Left lung (tissue), 10 donors: ENCODE data around the gene AQP4. TPM values are rescaled to one million over a fixed set of nuclear protein-coding genes. Genes with fewer than 3 reads are reported as not detected.

Source experiments
- ATAC-seq: fragments of 200-7000 bp; cut with Tn5 transposase; one replicate; pipeline ENCODE4 v1.9.1; 2020; ENCODE audit warnings: moderate library complexity
- DNase-seq, 4 donors: peaks; one replicate each; pipeline ENCODE4 v3.0.0-alpha.2; 2013 to 2020
- H3K27ac ChIP-seq, 2 donors: fragments of 200-600 bp; sonication (generic) in 1 of 2; one replicate each; pipeline versions ENCODE4 v1.5.0 to v1.8.0; 2020 to 2021
- H3K27me3 ChIP-seq, 2 donors: fragments of 200-600 bp; sonication (generic) in 1 of 2; one replicate each; pipeline versions ENCODE4 v1.5.0 to v1.8.0; 2020 to 2021
- H3K36me3 ChIP-seq, 2 donors: fragments of 200-600 bp; sonication (generic) in 1 of 2; one replicate each; pipeline versions ENCODE4 v1.5.0 to v1.8.0; 2020 to 2021
- H3K4me1 ChIP-seq, 2 donors: fragments of 200-600 bp; one replicate each; pipeline ENCODE4 v1.8.0; 2021
- H3K4me3 ChIP-seq, 2 donors: fragments of 200-600 bp; sonication (generic) in 1 of 2; one replicate each; pipeline versions ENCODE4 v1.5.0 to v1.8.0; 2020 to 2021; ENCODE audit warnings: mild to moderate bottlenecking in 1 of 2
- H3K9me3 ChIP-seq, 2 donors: fragments of 200-600 bp; sonication (generic) in 1 of 2; one replicate each; pipeline versions ENCODE4 v1.5.0 to v1.8.0; 2020 to 2021
- CTCF ChIP-seq, 2 donors: fragments of 200-600 bp; sonication (generic) in 1 of 2; IDR thresholded peaks; one replicate each; pipeline versions ENCODE4 v1.5.0 to v1.8.0; 2021; ENCODE audit warnings: antibody characterized with exemption in 2 of 2
- intact Hi-C, 2 donors: fragments of 100-400 bp; cut with DNase I; formaldehyde crosslinking; loops; one replicate each; pipeline versions ENCODE4 v1.11.2 to v1.14.2; 2022
- polyA plus RNA-seq, 6 donors: library from polyadenylated mRNA; unstranded; fragments of 120-200 nt; gene quantifications; one replicate each; pipeline ENCODE4 v1.2.1, GENCODE V29; 2013; ENCODE audit not compliant: insufficient read length in 6 of 6
- total RNA-seq, 2 donors: library from RNA; stranded (reverse); fragmentation: NEBNext Ultra II Directional; extraction: Animal tissue kit (Norgen Biotek cat#: 25700); gene quantifications; one replicate each; pipeline ENCODE4 v1.2.1, GENCODE V29; 2021
- donor health status: DM: no; HTN: yes; CAD: no.
- donor health status: DM: no; HTN: no; CAD: no.

Gene AQP4
- total and polyA plus RNA-seq, 8 donors, result 37.2 to 453 (median 75.2) TPM

- no peak for ATAC-seq
- H3K4me3 ChIP-seq, result no peak overlapping the region
- TF ChIP-seq CTCF (IDR thresholded peaks at IDR 0.05), result no peak
- peaks cover 0 to 18% of the 10 kb centered on the region in 2 donors for H3K9me3 ChIP-seq
- H3K4me1 ChIP-seq, result peaks cover 0 to 4% of the 10 kb centered on the region in 2 donors
- no peaks in the 10 kb centered on the region for H3K36me3 ChIP-seq
- DNase-seq, result no peak
- intact Hi-C loops, result no loop called here
- no peaks in the 10 kb centered on the region for H3K27me3 ChIP-seq
- no peak overlapping the region for H3K27ac ChIP-seq
Observed at GRCh38 chr18:26902291-26902690, 36.8 kb upstream of the AQP4 start.

GRCh38 chr18:26901020-26901419, 35.5 kb upstream of the AQP4 start:
- Histone ChIP-seq H3K27ac (no peak overlapping the region), H3K4me3 (no peak overlapping the region), H3K9me3 (peaks cover 0 to 18% of the 10 kb centered on the region in 2 donors), H3K4me1 (peaks cover 0 to 4% of the 10 kb centered on the region in 2 donors), H3K36me3 (no peaks in the 10 kb centered on the region), H3K27me3 (no peaks in the 10 kb centered on the region)
- peak; percentile 91 for ATAC-seq
- TF ChIP-seq CTCF (IDR thresholded peaks at IDR 0.05), result no peak
- no peak for DNase-seq
- intact Hi-C loops, result no loop called here

- no peaks in the 10 kb centered on the region for H3K36me3 ChIP-seq
- DNase-seq (no peak), ATAC-seq (peak; percentile 81)
- no peaks in the 10 kb centered on the region for H3K27me3 ChIP-seq
- intact Hi-C loops, result no loop called here
- peak overlapping the region in 1 of 2 donors; percentile 40 for H3K27ac ChIP-seq
- H3K4me3 ChIP-seq, result no peak overlapping the region
- no peaks in the 10 kb centered on the region for H3K9me3 ChIP-seq
- peaks cover 0 to 5% of the 10 kb centered on the region in 2 donors for H3K4me1 ChIP-seq
- TF ChIP-seq CTCF (IDR thresholded peaks at IDR 0.05), result no peak
Observed at GRCh38 chr18:26894426-26894825, 28.9 kb upstream of the AQP4 start.

- Histone ChIP-seq H3K9me3 (no peaks in the 10 kb centered on the region), H3K36me3 (no peaks in the 10 kb centered on the region), H3K4me3 (no peak overlapping the region), H3K27ac (peak overlapping the region in 1 of 2 donors; percentile 40), H3K4me1 (peaks cover 0 to 5% of the 10 kb centered on the region in 2 donors), H3K27me3 (no peaks in the 10 kb centered on the region)
- TF ChIP-seq CTCF (IDR thresholded peaks at IDR 0.05), result no peak
- DNase-seq (no peak), ATAC-seq (peak; percentile 21)
- intact Hi-C loops, result no loop called here
Observed at GRCh38 chr18:26893996-26894395, 28.5 kb upstream of the AQP4 start.

- ATAC-seq (no peak), DNase-seq (no peak)
- Histone ChIP-seq H3K4me1 (no peaks in the 10 kb centered on the region), H3K36me3 (no peaks in the 10 kb centered on the region), H3K9me3 (no peaks in the 10 kb centered on the region), H3K27me3 (no peaks in the 10 kb centered on the region), H3K27ac (no peak overlapping the region), H3K4me3 (no peak overlapping the region)
- intact Hi-C loops, result no loop called here
- TF ChIP-seq CTCF (IDR thresholded peaks at IDR 0.05), result no peak
Observed at GRCh38 chr18:26888259-26888658, 22.8 kb upstream of the AQP4 start.
